Vagina (tissue), 2 donors: ENCODE measurements around the gene GABARAP. TPM values are rescaled to one million over a fixed set of nuclear protein-coding genes. Genes with fewer than 3 reads are reported as not detected.

Source experiments
- DNase-seq, 2 donors: peaks; one replicate each; pipeline ENCODE4 v3.0.0-alpha.2; 2017; ENCODE audit errors: extremely low spot score in 2 of 2
- H3K27ac ChIP-seq: fragments of 200-600 bp; sonication (generic); one replicate; pipeline ENCODE4 v1.5.1; 2019
- H3K27me3 ChIP-seq: fragments of 200-600 bp; sonication (generic); one replicate; pipeline ENCODE4 v1.5.1; 2019
- H3K36me3 ChIP-seq, 2 donors: fragments of 200-600 bp; sonication (generic); one replicate each; pipeline ENCODE4 v1.5.1; 2017 to 2019
- H3K4me1 ChIP-seq: fragments of 200-600 bp; sonication (generic); one replicate; pipeline ENCODE4 v1.5.1; 2019
- H3K4me3 ChIP-seq, 2 donors: fragments of 200-600 bp; sonication (generic); 1 replicate in 1 of 2; 2 replicates in 1 of 2; pipeline ENCODE4 v1.5.1; 2016 to 2019
- H3K9me3 ChIP-seq: fragments of 200-600 bp; sonication (generic); one replicate; pipeline ENCODE4 v1.5.1; 2019
- CTCF ChIP-seq, 3 experiments: fragments of 450-650 bp in 2 of 3; fragments of 200-600 bp in 1 of 3; sonication (generic) in 1 of 3; IDR thresholded peaks; one replicate each; pipeline ENCODE4 v1.5.1; 2017 to 2019; ENCODE audit warnings: antibody characterized with exemption in 3 of 3, mild to moderate bottlenecking in 2 of 3, moderate library complexity in 2 of 3
- POLR2A ChIP-seq, 2 donors: fragments of 450-650 bp; IDR thresholded peaks; one replicate each; pipeline ENCODE4 v1.6.1; 2017; ENCODE audit warnings: antibody characterized with exemption in 2 of 2, mild to moderate bottlenecking in 2 of 2, moderate library complexity in 2 of 2
- POLR2AphosphoS5 ChIP-seq, 2 donors: sonication (generic); formaldehyde crosslinking; IDR thresholded peaks; one replicate each; pipeline ENCODE4 v1.9.0; 2017; ENCODE audit warnings: antibody characterized with exemption in 2 of 2, mild to moderate bottlenecking in 2 of 2, low read depth in 1 of 2; ENCODE audit not compliant: insufficient read depth in 1 of 2
- intact Hi-C: fragments of 100-400 bp; cut with DNase I; formaldehyde crosslinking; loops from one replicate; pipeline ENCODE4 v1.15.1; 2023
- total RNA-seq: library from RNA; depleted of rRNA; stranded (reverse); fragments of >200 nt; gene quantifications from one replicate; pipeline ENCODE4 v1.2.3, GENCODE V29; 2016

GABARAP gene
- total RNA-seq, 1 donor from 2014 or later: 395 TPM

- H3K9me3 ChIP-seq: no peaks in the 10 kb centered on the region
- no peak overlapping the region for H3K27ac ChIP-seq
- no peak overlapping the region for H3K4me3 ChIP-seq
- intact Hi-C loops: no loop called here
- H3K36me3 ChIP-seq: no peaks in the 10 kb centered on the region
- DNase-seq: no peak
- TF ChIP-seq POLR2A (IDR thresholded peaks at IDR 0.05) (no peak), CTCF (IDR thresholded peaks at IDR 0.05) (no peak), POLR2AphosphoS5 (IDR thresholded peaks at IDR 0.05; ENCODE audit: insufficient read depth in 1 of 2, low read depth in 1 of 2) (no peak)
- H3K4me1 ChIP-seq: peaks cover 23% of the 10 kb centered on the region
- no peaks in the 10 kb centered on the region for H3K27me3 ChIP-seq
Observed at GRCh38 chr17:7285679-7286078, 43.4 kb upstream of the GABARAP start.

GRCh38 chr17:7284911-7285310, 42.7 kb upstream of the GABARAP start:
- Histone ChIP-seq H3K27ac (no peak overlapping the region), H3K27me3 (no peaks in the 10 kb centered on the region), H3K9me3 (no peaks in the 10 kb centered on the region), H3K36me3 (no peaks in the 10 kb centered on the region), H3K4me1 (peaks cover 24% of the 10 kb centered on the region), H3K4me3 (no peak overlapping the region)
- no peak for TF ChIP-seq POLR2AphosphoS5 (IDR thresholded peaks at IDR 0.05; ENCODE audit: insufficient read depth in 1 of 2, low read depth in 1 of 2)
- DNase-seq: no peak
- intact Hi-C loops: no loop called here

GRCh38 chr17:7283471-7284216, 41.4 kb upstream of the GABARAP start:
- no peak overlapping the region for H3K27ac ChIP-seq
- no peak for DNase-seq
- no peak overlapping the region for H3K4me3 ChIP-seq
- H3K9me3 ChIP-seq: no peaks in the 10 kb centered on the region
- TF ChIP-seq CTCF (IDR thresholded peaks at IDR 0.05): no peak
- TF ChIP-seq POLR2AphosphoS5 (IDR thresholded peaks at IDR 0.05; ENCODE audit: insufficient read depth in 1 of 2, low read depth in 1 of 2): no peak
- no peak for TF ChIP-seq POLR2A (IDR thresholded peaks at IDR 0.05)
- no peaks in the 10 kb centered on the region for H3K27me3 ChIP-seq
- H3K4me1 ChIP-seq: peaks cover 24% of the 10 kb centered on the region
- intact Hi-C loops: no loop called here
- no peaks in the 10 kb centered on the region for H3K36me3 ChIP-seq

GRCh38 chr17:7282752-7283321, 40.6 kb upstream of the GABARAP start:
- intact Hi-C loops: no loop called here
- DNase-seq: no peak
- H3K27ac ChIP-seq: peak overlapping the region; percentile 52
- no peaks in the 10 kb centered on the region for H3K36me3 ChIP-seq
- TF ChIP-seq POLR2AphosphoS5 (IDR thresholded peaks at IDR 0.05; ENCODE audit: insufficient read depth in 1 of 2, low read depth in 1 of 2) (no peak), POLR2A (IDR thresholded peaks at IDR 0.05) (no peak), CTCF (IDR thresholded peaks at IDR 0.05) (no peak)
- no peaks in the 10 kb centered on the region for H3K27me3 ChIP-seq
- peaks cover 24% of the 10 kb centered on the region for H3K4me1 ChIP-seq
- H3K9me3 ChIP-seq: no peaks in the 10 kb centered on the region
- peak overlapping the region; percentile 43 for H3K4me3 ChIP-seq

GRCh38 chr17:7281953-7282751, 39.9 kb upstream of the GABARAP start:
- Histone ChIP-seq H3K36me3 (no peaks in the 10 kb centered on the region), H3K27me3 (no peaks in the 10 kb centered on the region), H3K4me1 (peaks cover 24% of the 10 kb centered on the region), H3K9me3 (no peaks in the 10 kb centered on the region), H3K27ac (peak overlapping the region; percentile 52), H3K4me3 (peak overlapping the region; percentile 43)
- DNase-seq: no peak
- TF ChIP-seq POLR2A (IDR thresholded peaks at IDR 0.05): no peak
- peak in 1 of 2 donors; percentile 23 for TF ChIP-seq POLR2AphosphoS5 (IDR thresholded peaks at IDR 0.05; ENCODE audit: insufficient read depth in 1 of 2, low read depth in 1 of 2)
- intact Hi-C loops: loop anchor here (2.0 kb wide), 1 partner anchor 15 kb away; no protein-coding TSS in a partner anchor
